Measurements from ENCODE around the gene ZER1. TPM values are rescaled to one million over a fixed set of nuclear protein-coding genes. Genes with fewer than 3 reads are reported as not detected.

Gene ZER1
- total and polyA plus RNA-seq, 8 donors: 16.3 to 214 (median 40.9) TPM

DNA sequence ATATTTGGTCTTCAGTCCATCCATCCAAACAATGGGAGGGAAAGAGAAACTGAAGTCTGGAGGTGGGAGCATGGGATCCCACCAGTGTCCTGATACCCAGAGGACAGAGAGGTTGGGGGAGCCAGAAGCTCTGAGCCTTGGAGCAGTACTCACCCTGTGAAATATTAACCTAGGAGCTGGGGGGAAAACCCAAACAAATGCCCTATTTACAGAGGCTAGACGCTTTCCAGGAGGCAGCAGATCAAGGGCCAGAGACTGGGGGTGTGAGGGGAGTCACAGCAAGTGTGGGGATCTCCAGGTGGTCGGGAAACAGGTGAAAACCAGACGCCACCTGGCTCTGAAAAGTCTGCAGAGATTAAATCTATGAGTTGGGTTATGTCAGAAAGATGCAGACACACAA is 6.2 kb downstream of the ZER1 start:
- intact Hi-C loops (cut with DNase I; ENCODE audit: low total_unique reads): no loop called here
- no peak for DNase-seq
- Histone ChIP-seq H3K36me3 (peaks cover 0 to 29% (median 23%) of the 10 kb centered on the region in 4 donors), H3K27ac (no peak overlapping the region), H3K9me3 (no peaks in the 10 kb centered on the region), H3K27me3 (no peaks in the 10 kb centered on the region), H3K4me3 (no peak overlapping the region), H3K4me1 (peaks cover 8 to 43% (median 28%) of the 10 kb centered on the region in 4 donors)
- no peak for TF ChIP-seq EP300 (IDR thresholded peaks at IDR 0.05)
- TF ChIP-seq POLR2AphosphoS5 (IDR thresholded peaks at IDR 0.05): no peak
- TF ChIP-seq CTCF (IDR thresholded peaks at IDR 0.05): no peak
- TF ChIP-seq POLR2A (IDR thresholded peaks at IDR 0.05): no peak
- 42 to 59% (median 50%) methylated on average over 3 of the region's 3 CpGs for WGBS, 5 donors

DNA sequence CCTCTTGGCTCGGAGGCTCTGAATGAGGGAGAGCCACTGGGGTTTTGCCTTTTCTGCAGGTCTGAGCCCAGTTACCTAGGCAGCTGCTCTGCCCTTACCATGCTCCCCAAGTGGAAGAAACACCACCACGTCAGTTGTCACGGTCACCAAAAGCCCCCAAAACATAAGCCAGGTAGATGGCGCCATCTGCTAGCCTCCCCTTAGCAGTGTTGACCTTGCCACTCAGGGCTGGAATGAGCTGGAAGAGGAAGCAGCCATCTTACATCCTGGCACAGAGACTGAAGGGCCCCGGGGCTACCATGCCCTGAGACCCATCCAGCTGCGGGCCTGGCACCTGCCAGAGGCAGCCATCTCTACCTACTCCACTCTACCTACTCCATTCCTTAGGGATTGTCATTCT is 7.4 kb downstream of the ZER1 start:
- DNase-seq: no peak
- peaks cover 0 to 33% (median 23%) of the 10 kb centered on the region in 4 donors for H3K36me3 ChIP-seq
- no peaks in the 10 kb centered on the region for H3K27me3 ChIP-seq
- TF ChIP-seq POLR2A (IDR thresholded peaks at IDR 0.05): no peak
- no peak for TF ChIP-seq EP300 (IDR thresholded peaks at IDR 0.05)
- TF ChIP-seq POLR2AphosphoS5 (IDR thresholded peaks at IDR 0.05): no peak
- no peak for TF ChIP-seq CTCF (IDR thresholded peaks at IDR 0.05)
- no peaks in the 10 kb centered on the region for H3K9me3 ChIP-seq
- intact Hi-C loops (cut with DNase I; ENCODE audit: low total_unique reads): no loop called here
- peaks cover 0 to 32% (median 16%) of the 10 kb centered on the region in 4 donors for H3K4me1 ChIP-seq
- no peak overlapping the region for H3K4me3 ChIP-seq
- H3K27ac ChIP-seq: no peak overlapping the region
- 80 to 96% (median 87%) methylated on average over 4 to 6 of the region's 6 CpGs for WGBS, 5 donors

DNA sequence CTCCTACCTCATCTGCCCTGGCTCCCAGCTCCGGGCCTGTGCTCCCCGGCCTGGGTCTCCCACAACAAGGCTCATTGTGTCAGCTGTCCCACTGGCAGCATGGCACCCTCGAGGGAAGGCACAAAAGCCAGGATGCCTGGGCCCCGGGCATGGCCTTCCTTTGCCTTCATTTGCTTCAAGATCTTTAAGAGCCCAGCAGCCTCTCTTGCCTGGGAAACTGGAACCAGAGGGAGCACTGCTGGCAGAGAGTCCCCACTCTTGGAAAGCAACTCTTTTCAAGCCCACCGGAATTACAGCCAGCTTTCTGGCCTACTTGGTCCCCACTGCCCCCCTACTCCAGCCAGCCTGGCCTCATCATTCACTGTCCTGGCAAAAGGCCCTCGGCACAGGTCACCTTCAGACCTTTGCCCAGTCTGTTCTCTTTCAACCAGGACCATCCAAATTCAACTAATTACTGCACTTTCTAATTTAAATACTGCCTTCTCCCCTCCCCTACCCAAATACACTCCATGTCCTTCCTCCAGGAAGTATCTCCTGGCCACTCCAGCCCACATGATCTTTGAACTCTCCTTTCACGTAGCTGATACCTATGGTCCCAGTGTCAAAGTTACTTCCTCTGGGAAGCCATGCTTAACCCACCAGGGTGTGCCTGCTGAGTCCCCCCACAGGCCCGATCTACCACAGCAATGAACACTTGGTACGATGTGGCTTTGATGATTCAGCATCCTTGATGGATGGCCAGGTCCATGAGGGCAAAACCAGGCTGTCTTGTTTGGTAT is 8.9 kb downstream of the ZER1 start:
- Histone ChIP-seq H3K27me3 (no peaks in the 10 kb centered on the region), H3K36me3 (peaks cover 0 to 27% (median 21%) of the 10 kb centered on the region in 4 donors), H3K27ac (no peak overlapping the region), H3K9me3 (no peaks in the 10 kb centered on the region), H3K4me1 (peaks cover 0 to 24% (median 8%) of the 10 kb centered on the region in 4 donors), H3K4me3 (no peak overlapping the region)
- 74 to 83% (median 75%) methylated on average over 9 of the region's 9 CpGs for WGBS, 5 donors
- no peak for DNase-seq
- no peak for TF ChIP-seq EP300 (IDR thresholded peaks at IDR 0.05)
- TF ChIP-seq CTCF (IDR thresholded peaks at IDR 0.05): no peak
- no peak for TF ChIP-seq POLR2AphosphoS5 (IDR thresholded peaks at IDR 0.05)
- no peak for TF ChIP-seq POLR2A (IDR thresholded peaks at IDR 0.05)
- intact Hi-C loops (cut with DNase I; ENCODE audit: low total_unique reads): no loop called here

DNA sequence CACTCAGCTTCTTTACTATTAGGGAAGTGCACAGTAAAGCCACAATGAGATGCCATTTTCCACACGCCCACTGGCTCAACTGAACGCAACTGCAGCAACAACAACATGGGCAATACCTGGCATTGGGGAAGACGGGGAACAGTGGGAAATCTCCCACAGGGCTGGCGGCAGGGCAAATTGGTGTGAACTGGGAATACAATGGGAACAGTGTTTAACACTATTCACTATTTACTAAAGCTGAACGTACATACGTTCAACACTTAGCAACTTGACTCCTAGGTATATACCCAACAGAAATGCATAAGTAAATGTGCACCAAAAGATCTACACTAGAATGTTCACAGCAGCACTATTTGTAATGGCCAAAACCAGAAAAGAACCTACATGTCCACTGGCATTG is 14.1 kb downstream of the ZER1 start:
- DNase-seq: no peak
- WGBS, 5 donors: 66 to 83% (median 78%) methylated on average over 6 of the region's 6 CpGs
- H3K36me3 ChIP-seq: peaks cover 11 to 36% (median 30%) of the 10 kb centered on the region in 4 donors
- peaks cover 0 to 9% (median 0%) of the 10 kb centered on the region in 4 donors for H3K4me1 ChIP-seq
- TF ChIP-seq POLR2AphosphoS5 (IDR thresholded peaks at IDR 0.05): no peak
- no peak for TF ChIP-seq POLR2A (IDR thresholded peaks at IDR 0.05)
- no peak for TF ChIP-seq EP300 (IDR thresholded peaks at IDR 0.05)
- TF ChIP-seq CTCF (IDR thresholded peaks at IDR 0.05): no peak
- H3K27ac ChIP-seq: no peak overlapping the region
- no peaks in the 10 kb centered on the region for H3K27me3 ChIP-seq
- no peaks in the 10 kb centered on the region for H3K9me3 ChIP-seq
- intact Hi-C loops (cut with DNase I; ENCODE audit: low total_unique reads): no loop called here
- no peak overlapping the region for H3K4me3 ChIP-seq
